ENCODE data around the gene SREK1. TPM values are rescaled to one million over a fixed set of nuclear protein-coding genes. Genes with fewer than 3 reads are reported as not detected.
"Not testable (repeated sequence)": the region's sequence is repeated elsewhere in the genome, so short reads cannot be mapped to it uniquely, and the experiment has no call there.

The SREK1 gene
- total and polyA plus RNA-seq, 2 donors = 27.8 to 236 TPM

- H3K4me3 ChIP-seq (ENCODE audit: low read depth, low read length) = no peak overlapping the region
- 64% methylated on average over 2 of the region's 2 CpGs for WGBS
- no peaks in the 10 kb centered on the region for H3K36me3 ChIP-seq (ENCODE audit: insufficient read depth)
- no peaks in the 10 kb centered on the region for H3K4me1 ChIP-seq (ENCODE audit: insufficient read depth)
- no peak for DNase-seq (ENCODE audit: extremely low spot score)
- H3K27ac ChIP-seq (ENCODE audit: low read depth) = no peak overlapping the region
Observed at GRCh38 chr5:66213533-66213932, 69.4 kb downstream of the SREK1 start.

GRCh38 chr5:66222455-66222854 is 78.4 kb downstream of the SREK1 start:
- Histone ChIP-seq H3K4me1 (ENCODE audit: insufficient read depth) (no peaks in the 10 kb centered on the region), H3K27ac (ENCODE audit: low read depth) (no peak overlapping the region), H3K4me3 (ENCODE audit: low read depth, low read length) (no peak overlapping the region), H3K36me3 (ENCODE audit: insufficient read depth) (no peaks in the 10 kb centered on the region)
- no peak for DNase-seq (ENCODE audit: extremely low spot score)
- WGBS = 53% methylated on average over 5 of the region's 5 CpGs

GRCh38 chr5:66222896-66223295 is 78.8 kb downstream of the SREK1 start:
- not testable (repeated sequence) for H3K36me3 ChIP-seq (ENCODE audit: insufficient read depth); H3K27ac ChIP-seq (ENCODE audit: low read depth); H3K4me1 ChIP-seq (ENCODE audit: insufficient read depth); DNase-seq (ENCODE audit: extremely low spot score); H3K4me3 ChIP-seq (ENCODE audit: low read depth, low read length)
- 91% methylated on average over 4 of the region's 4 CpGs for whole genome bisulfite sequencing

DNA sequence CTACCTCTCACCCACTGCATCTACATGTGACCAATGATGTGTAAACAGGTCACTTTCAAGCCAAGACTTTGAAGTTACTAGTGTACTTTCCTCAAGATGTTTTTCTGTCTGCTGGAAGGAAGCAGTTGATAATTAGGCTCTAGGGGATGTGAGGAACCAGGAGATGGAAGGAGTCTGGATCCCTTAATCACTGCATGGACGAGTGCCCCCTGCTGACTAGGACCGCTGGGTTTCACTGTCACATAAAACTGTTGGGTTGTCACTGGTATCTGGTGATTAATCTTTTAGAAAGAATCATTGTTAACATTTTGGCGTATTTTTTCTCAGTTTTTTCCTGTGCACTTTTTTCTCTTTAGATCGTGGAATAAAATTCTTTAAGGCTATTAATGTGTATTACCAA is 79.5 kb downstream of the SREK1 start:
- DNase-seq (ENCODE audit: extremely low spot score) = no peak
- WGBS = 54% methylated on average over 4 of the region's 4 CpGs
- H3K27ac ChIP-seq (ENCODE audit: low read depth) = no peak overlapping the region
- no peaks in the 10 kb centered on the region for H3K36me3 ChIP-seq (ENCODE audit: insufficient read depth)
- no peak overlapping the region for H3K4me3 ChIP-seq (ENCODE audit: low read depth, low read length)
- no peaks in the 10 kb centered on the region for H3K4me1 ChIP-seq (ENCODE audit: insufficient read depth)

DNA sequence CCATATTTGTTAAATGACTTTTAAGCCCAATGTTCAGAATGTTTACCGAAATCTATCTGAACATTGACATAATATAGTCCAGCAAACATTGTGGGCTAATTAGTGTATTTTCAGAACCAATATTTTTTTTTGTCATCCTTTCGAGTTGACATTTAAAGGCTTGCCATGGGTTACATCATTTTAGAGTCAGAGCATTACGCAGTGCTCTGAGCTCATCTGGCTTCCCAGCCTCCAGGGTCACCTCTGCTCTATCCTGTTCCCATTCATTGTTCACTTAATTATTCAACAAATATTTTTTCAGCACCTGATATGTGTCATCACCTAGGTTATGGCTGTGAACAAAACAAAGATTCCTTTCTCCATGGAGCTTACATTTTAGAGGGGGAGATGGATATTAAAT is 80.2 kb downstream of the SREK1 start:
- no peak for DNase-seq (ENCODE audit: extremely low spot score)
- Histone ChIP-seq H3K36me3 (ENCODE audit: insufficient read depth) (no peaks in the 10 kb centered on the region), H3K27ac (ENCODE audit: low read depth) (no peak overlapping the region), H3K4me3 (ENCODE audit: low read depth, low read length) (no peak overlapping the region), H3K4me1 (ENCODE audit: insufficient read depth) (no peaks in the 10 kb centered on the region)
- 87% methylated on average over 3 of the region's 3 CpGs for WGBS

DNA sequence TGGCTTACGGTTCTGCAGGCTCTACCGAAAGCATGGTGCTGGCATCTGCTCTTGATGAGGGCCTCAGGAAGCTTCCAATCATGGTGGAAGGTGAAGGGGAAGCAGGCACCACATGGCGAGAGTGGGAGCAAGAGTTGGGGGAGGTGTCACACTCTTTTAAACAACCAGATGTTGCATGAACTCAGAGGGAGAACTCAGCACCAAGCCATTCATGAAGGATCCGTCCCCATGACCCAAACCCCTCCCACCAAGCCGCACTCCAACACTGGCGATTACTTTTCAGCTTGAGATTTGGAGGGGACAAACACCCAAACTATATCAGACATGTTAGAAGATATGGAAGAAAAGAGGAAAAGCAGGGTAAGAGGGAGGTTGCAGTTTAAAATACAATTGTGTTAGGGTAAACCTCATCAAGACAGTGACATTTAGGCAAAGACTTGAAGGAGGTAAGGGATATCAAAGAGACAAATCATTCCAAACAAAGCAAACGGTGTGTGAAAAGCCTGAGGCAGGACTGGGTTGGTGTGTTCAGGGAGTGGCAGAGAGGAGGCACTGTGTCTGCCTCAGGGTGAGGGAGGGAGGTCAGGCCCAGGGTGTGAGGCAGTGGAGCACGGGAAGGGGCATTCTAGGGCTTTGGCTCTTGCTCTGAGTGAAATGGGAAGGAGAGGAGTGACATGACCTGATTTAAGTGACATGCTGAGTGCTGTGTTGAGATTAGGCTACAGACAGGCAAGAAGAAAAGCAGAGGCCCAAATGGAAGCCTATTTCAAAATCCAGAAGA is 80.9 kb downstream of the SREK1 start:
- 83% methylated on average over 8 of the region's 8 CpGs for WGBS

GRCh38 chr5:66230551-66230950 is 86.5 kb downstream of the SREK1 start:
- no peak for DNase-seq (ENCODE audit: extremely low spot score)
- WGBS = 61% methylated on average over 1 of the region's 1 CpG
- no peaks in the 10 kb centered on the region for H3K4me1 ChIP-seq (ENCODE audit: insufficient read depth)
- H3K27ac ChIP-seq (ENCODE audit: low read depth) = no peak overlapping the region
- H3K4me3 ChIP-seq (ENCODE audit: low read depth, low read length) = no peak overlapping the region
- H3K36me3 ChIP-seq (ENCODE audit: insufficient read depth) = no peaks in the 10 kb centered on the region

More for the DNA sequence above, 80.9 kb downstream of the SREK1 start:
- DNase-seq (ENCODE audit: extremely low spot score) = no peak
- no peaks in the 10 kb centered on the region for H3K36me3 ChIP-seq (ENCODE audit: insufficient read depth)
- H3K27ac ChIP-seq (ENCODE audit: low read depth) = no peak overlapping the region
- H3K4me3 ChIP-seq (ENCODE audit: low read depth, low read length) = no peak overlapping the region
- no peaks in the 10 kb centered on the region for H3K4me1 ChIP-seq (ENCODE audit: insufficient read depth)

GRCh38 chr5:66231508-66231907 is 87.4 kb downstream of the SREK1 start:
- Histone ChIP-seq H3K4me3 (ENCODE audit: low read depth, low read length) (no peak overlapping the region), H3K36me3 (ENCODE audit: insufficient read depth) (no peaks in the 10 kb centered on the region), H3K27ac (ENCODE audit: low read depth) (no peak overlapping the region), H3K4me1 (ENCODE audit: insufficient read depth) (no peaks in the 10 kb centered on the region)
- DNase-seq (ENCODE audit: extremely low spot score) = no peak
- WGBS = 80% methylated on average over 2 of the region's 2 CpGs

- 86% methylated on average over 6 of the region's 6 CpGs for WGBS
- H3K36me3 ChIP-seq (ENCODE audit: insufficient read depth) = no peaks in the 10 kb centered on the region
- no peak overlapping the region for H3K27ac ChIP-seq (ENCODE audit: low read depth)
- H3K4me1 ChIP-seq (ENCODE audit: insufficient read depth) = no peaks in the 10 kb centered on the region
- no peak overlapping the region for H3K4me3 ChIP-seq (ENCODE audit: low read depth, low read length)
- no peak for DNase-seq (ENCODE audit: extremely low spot score)
Observed at GRCh38 chr5:66232275-66232674, 88.2 kb downstream of the SREK1 start.

DNA sequence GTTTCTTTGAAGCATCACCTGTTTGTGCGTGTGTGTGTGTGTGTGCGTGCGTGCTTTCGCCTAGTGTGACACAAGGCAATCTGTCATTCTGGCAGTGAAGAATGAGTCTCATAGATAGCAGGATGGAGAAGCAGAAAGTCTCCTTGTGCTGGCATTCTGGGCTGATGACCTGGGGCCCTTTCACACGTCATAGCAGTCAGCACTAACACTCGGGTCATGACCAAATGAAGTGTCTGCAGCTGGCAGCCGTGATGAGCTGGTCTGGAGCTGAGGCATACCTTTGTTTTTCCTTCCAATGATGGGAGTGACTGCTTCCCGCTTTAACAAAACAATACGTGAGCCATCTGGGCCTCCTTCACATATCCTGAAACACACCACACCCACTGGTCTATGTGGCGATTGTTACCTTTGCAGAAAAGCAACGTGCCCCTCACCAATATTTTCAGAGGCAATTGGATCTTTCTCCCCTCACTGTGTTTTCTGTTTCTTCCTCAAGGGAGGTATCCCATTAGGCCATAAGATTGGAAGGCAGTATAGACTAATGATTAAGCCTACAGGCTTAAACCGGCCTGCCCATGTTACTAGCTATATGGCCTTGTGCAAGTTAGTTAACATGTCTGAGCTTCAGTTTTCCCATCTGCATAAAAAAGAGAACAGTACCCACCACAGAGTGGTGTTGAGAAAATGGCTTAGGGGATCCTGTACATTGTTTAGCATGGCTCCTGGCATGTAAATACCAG is 88.8 kb downstream of the SREK1 start:
- DNase-seq (ENCODE audit: extremely low spot score) = no peak
- 67% methylated on average over 12 of the region's 12 CpGs for WGBS

More for the DNA sequence above, 88.8 kb downstream of the SREK1 start:
- no peaks in the 10 kb centered on the region for H3K4me1 ChIP-seq (ENCODE audit: insufficient read depth)
- no peak overlapping the region for H3K27ac ChIP-seq (ENCODE audit: low read depth)
- no peaks in the 10 kb centered on the region for H3K36me3 ChIP-seq (ENCODE audit: insufficient read depth)
- H3K4me3 ChIP-seq (ENCODE audit: low read depth, low read length) = no peak overlapping the region

Other genes with a start within 250 kb of the SREK1 start
- 225 TPM for gene ERBIN, start 217.7 kb upstream of the SREK1 start, total RNA-seq
- 22.3 TPM for gene ERBIN, start 217.7 kb upstream of the SREK1 start, polyA plus RNA-seq